Sigmoid colon (tissue), 4 donors: ENCODE results near the gene SCN4B.

Source experiments
- POLR2A ChIP-seq, 2 donors: fragments of 450-650 bp; IDR thresholded peaks; one replicate each; pipeline ENCODE4 v1.6.1; 2016; ENCODE audit warnings: antibody characterized with exemption in 2 of 2, mild to moderate bottlenecking in 2 of 2, moderate library complexity in 2 of 2
- POLR2AphosphoS5 ChIP-seq, 4 donors: sonication (generic); formaldehyde crosslinking; IDR thresholded peaks; one replicate each; pipeline ENCODE4 v1.6.1; 2017; ENCODE audit warnings: antibody characterized with exemption in 4 of 4
- TF ChIP-seq, protein P1 (sequence below), 4 experiments: fragments of 450-650 bp in 3 of 4; fragments of 200-600 bp in 1 of 4; IDR thresholded peaks; one replicate each; pipeline ENCODE4 v1.5.1; 2016 to 2019; ENCODE audit warnings: antibody characterized with exemption in 4 of 4, mild to moderate bottlenecking in 3 of 4, moderate library complexity in 2 of 4

DNA sequence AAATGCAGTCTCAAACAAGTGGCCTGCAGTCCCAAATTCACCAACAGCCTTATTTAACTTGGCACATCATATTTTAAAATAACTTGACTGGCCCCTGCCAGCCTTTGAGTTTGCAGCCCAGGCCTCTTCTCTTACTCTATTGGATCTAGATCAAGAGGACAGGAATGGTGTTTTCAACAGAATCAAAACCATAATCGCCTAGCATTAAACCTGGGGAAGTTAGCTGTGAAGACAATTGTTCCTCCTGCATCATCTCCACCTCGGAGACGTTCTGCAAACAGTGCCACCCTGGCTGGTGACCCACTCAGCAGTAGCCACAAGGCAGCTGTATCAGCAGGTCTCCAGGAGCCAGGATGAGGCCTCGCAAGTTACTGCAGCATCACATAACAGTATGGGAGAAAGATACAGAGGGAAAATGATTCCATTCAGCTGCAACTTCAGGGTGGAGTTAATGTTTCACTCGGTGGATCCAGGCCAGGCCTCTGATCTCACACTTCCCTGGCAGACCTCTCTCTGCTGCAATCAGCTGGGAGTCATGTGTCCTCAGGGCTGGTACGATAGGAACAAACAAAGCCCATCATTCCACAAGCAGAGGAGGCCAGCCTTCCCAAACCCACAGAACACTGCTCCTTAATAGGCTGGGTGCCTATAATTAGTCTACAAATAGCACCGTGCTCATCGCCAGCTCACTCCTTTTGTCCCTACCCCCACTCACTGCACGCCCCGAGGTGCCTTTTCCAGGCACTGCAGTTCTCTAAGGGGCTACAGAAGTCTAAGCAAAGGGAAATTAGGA, 42.4 kb upstream of the SCN4B start:
- TF ChIP-seq POLR2A (IDR thresholded peaks at IDR 0.05) (no peak), POLR2AphosphoS5 (IDR thresholded peaks at IDR 0.05) (peak; percentile 22 to 76 (median 35))
- TF ChIP-seq, protein P1, sequence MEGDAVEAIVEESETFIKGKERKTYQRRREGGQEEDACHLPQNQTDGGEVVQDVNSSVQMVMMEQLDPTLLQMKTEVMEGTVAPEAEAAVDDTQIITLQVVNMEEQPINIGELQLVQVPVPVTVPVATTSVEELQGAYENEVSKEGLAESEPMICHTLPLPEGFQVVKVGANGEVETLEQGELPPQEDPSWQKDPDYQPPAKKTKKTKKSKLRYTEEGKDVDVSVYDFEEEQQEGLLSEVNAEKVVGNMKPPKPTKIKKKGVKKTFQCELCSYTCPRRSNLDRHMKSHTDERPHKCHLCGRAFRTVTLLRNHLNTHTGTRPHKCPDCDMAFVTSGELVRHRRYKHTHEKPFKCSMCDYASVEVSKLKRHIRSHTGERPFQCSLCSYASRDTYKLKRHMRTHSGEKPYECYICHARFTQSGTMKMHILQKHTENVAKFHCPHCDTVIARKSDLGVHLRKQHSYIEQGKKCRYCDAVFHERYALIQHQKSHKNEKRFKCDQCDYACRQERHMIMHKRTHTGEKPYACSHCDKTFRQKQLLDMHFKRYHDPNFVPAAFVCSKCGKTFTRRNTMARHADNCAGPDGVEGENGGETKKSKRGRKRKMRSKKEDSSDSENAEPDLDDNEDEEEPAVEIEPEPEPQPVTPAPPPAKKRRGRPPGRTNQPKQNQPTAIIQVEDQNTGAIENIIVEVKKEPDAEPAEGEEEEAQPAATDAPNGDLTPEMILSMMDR (IDR thresholded peaks at IDR 0.05): no peak
